Fibroblast of pulmonary artery (primary cell): ENCODE data around the gene SLC16A12.

Experiments
- DNase-seq: peaks from one replicate; pipeline ENCODE4 v3.0.0-alpha.2; 2010; ENCODE audit warnings: low read depth
- H3K4me3 ChIP-seq: replicated peaks from 2 replicates; pipeline ENCODE4 v1.5.1; 2011; ENCODE audit warnings: low read depth, mild to moderate bottlenecking, control low read depth, low read length, moderate library complexity
- CTCF ChIP-seq: IDR thresholded peaks from 2 replicates; pipeline ENCODE4 v1.5.1; 2011; ENCODE audit warnings: mild to moderate bottlenecking, control low read depth, low read length, inconsistent platforms; ENCODE audit errors: missing control alignments

SLC16A12 gene

GRCh38 chr10:89404104-89405047 lies 131.0 kb downstream of the SLC16A12 start:
- peak; percentile 58 for DNase-seq
- TF ChIP-seq CTCF: no peak
- H3K4me3 ChIP-seq: no peak overlapping the region

DNA sequence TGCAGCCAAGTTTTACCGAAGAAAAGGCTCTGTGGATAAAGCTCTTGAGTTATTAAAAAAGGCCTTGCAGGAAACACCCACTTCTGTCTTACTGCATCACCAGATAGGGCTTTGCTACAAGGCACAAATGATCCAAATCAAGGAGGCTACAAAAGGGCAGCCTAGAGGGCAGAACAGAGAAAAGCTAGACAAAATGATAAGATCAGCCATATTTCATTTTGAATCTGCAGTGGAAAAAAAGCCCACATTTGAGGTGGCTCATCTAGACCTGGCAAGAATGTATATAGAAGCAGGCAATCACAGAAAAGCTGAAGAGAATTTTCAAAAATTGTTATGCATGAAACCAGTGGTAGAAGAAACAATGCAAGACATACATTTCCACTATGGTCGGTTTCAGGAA lies 132.4 kb downstream of the SLC16A12 start:
- no peak for TF ChIP-seq CTCF
- no peak for DNase-seq
- H3K4me3 ChIP-seq: no peak overlapping the region

GRCh38 chr10:89399956-89400355 lies 135.4 kb downstream of the SLC16A12 start:
- DNase-seq: no peak
- TF ChIP-seq CTCF: no peak
- no peak overlapping the region for H3K4me3 ChIP-seq

DNA sequence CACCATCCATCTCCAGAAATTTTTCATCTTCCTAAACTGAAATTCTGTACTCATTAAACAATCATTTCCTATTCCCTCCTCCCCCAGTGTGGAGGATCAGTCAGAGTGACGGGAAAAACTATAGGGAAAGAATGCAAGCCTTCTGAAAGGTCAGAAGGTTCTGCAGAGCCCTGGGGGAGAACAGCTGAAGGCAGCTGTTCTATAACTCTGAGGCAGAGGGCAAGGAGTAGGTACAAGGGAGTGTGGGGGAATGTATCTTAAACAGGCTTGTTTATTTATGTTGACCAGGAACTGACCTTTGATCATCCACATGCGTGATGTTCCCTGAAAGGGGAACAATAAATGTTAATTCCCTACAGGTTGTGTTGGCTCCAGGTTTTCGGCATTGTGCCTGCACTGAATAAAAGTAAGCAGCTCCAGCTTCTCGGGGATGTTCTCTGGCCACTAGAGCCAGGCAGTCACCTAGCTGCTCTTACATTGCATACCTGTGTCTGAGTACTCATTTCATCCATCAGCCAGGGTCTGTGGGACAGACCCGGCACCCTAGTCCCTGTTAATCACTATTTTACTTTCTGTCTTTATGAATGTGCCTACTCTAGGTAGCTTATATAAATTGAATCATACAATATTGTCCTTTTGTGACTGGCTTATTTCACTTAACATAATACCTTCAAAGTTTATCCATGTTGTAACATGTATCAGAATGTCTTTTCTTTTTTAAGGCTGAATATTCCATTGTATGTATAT lies 137.2 kb downstream of the SLC16A12 start:
- DNase-seq: peak; percentile 84
- H3K4me3 ChIP-seq: no peak overlapping the region
- no peak for TF ChIP-seq CTCF

GRCh38 chr10:89395141-89395540 lies 140.3 kb downstream of the SLC16A12 start:
- no peak for TF ChIP-seq CTCF
- H3K4me3 ChIP-seq: no peak overlapping the region
- DNase-seq: no peak

DNA sequence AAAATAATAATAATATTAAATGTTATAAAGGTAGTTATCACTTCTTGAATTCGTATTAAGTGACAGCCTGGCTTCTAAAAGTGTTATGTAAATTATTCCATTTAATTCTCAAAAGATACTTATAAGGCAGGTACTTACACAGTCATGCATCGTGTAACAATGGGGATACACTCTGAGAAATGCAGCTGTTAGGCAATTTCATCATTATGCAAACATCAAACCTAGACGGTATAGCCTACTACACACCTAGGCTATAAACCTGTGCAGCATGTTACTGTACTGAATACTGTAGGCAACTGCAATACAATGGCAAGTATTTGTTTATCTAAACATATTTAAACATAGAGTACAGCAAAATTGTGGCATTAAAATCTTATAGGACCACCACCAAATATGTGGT lies 141.5 kb downstream of the SLC16A12 start:
- DNase-seq: no peak
- H3K4me3 ChIP-seq: peak overlapping the region; percentile 76
- no peak for TF ChIP-seq CTCF
